Mammary epithelial cell (primary cell): ENCODE data around the gene SPTBN1.

Experiments used
- EZH2 ChIP-seq: IDR thresholded peaks from 2 replicates; pipeline ENCODE4 v1.6.1; 2012; ENCODE audit warnings: low read length, inconsistent platforms, borderline replicate concordance
- TF ChIP-seq, protein P1 (sequence below), 2 donors: IDR thresholded peaks in 1 of 2; conservative IDR thresholded peaks in 1 of 2; 2 replicates each; pipeline ENCODE4 v1.5.1; 2011 to 2012; ENCODE audit warnings: inconsistent platforms in 2 of 2, low read length in 2 of 2, mild to moderate bottlenecking in 2 of 2, control low read depth in 1 of 2, low read depth in 1 of 2; ENCODE audit not compliant: insufficient read depth in 1 of 2; ENCODE audit errors: extremely low read depth in 1 of 2

DNA sequence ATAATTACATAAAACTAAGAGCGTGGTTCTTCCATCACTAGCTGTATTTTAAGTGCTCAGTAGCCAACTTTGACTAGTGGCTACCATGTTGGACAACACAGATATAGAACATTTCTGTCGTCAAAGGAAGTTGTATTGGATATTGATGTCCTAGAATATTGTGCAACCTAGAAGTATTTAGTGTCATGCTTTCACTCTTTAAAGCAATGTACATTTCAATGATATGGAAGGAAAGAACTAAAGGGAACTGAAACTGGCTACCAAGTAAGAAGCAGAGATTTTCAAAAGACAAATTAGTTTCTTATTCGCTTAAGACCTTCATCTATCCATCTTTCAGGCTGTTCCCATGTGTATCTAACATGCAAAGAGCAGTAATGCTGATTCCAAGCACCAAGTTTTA lies 182.0 kb downstream of the SPTBN1 start:
- no peak for TF ChIP-seq EZH2
- TF ChIP-seq, protein P1, sequence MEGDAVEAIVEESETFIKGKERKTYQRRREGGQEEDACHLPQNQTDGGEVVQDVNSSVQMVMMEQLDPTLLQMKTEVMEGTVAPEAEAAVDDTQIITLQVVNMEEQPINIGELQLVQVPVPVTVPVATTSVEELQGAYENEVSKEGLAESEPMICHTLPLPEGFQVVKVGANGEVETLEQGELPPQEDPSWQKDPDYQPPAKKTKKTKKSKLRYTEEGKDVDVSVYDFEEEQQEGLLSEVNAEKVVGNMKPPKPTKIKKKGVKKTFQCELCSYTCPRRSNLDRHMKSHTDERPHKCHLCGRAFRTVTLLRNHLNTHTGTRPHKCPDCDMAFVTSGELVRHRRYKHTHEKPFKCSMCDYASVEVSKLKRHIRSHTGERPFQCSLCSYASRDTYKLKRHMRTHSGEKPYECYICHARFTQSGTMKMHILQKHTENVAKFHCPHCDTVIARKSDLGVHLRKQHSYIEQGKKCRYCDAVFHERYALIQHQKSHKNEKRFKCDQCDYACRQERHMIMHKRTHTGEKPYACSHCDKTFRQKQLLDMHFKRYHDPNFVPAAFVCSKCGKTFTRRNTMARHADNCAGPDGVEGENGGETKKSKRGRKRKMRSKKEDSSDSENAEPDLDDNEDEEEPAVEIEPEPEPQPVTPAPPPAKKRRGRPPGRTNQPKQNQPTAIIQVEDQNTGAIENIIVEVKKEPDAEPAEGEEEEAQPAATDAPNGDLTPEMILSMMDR (conservative IDR thresholded peaks at IDR 0.05 in 1 of 2, IDR thresholded peaks at IDR 0.05 in 1 of 2; ENCODE audit: extremely low read depth in 1 of 2, insufficient read depth in 1 of 2, low read depth in 1 of 2, low read length in 2 of 2) = no peak
